Lower lobe of right lung (tissue), 2 donors: ENCODE results near the gene POLR2M. TPM values are rescaled to one million over a fixed set of nuclear protein-coding genes. Genes with fewer than 3 reads are reported as not detected.
A peak's percentile ranks its signal among the peaks of the same experiment; 100 is the strongest.

Source experiments
- ATAC-seq, 2 donors: fragments of 200-7000 bp; cut with Tn5 transposase; one replicate each; pipeline ENCODE4 v1.9.1; 2020 to 2022; ENCODE audit warnings: mild to moderate bottlenecking in 2 of 2, moderate library complexity in 2 of 2
- DNase-seq: peaks from one replicate; pipeline ENCODE4 v3.0.0-alpha.2; 2020
- H3K27ac ChIP-seq: fragments of 200-600 bp; one replicate; pipeline ENCODE4 v1.8.0; 2022
- H3K27me3 ChIP-seq: fragments of 200-600 bp; one replicate; pipeline ENCODE4 v1.8.0; 2022; ENCODE audit warnings: low read depth
- H3K36me3 ChIP-seq: fragments of 200-600 bp; one replicate; pipeline ENCODE4 v1.8.0; 2022; ENCODE audit warnings: mild to moderate bottlenecking
- H3K4me1 ChIP-seq: fragments of 200-600 bp; one replicate; pipeline ENCODE4 v1.8.0; 2022
- H3K4me3 ChIP-seq: fragments of 200-600 bp; one replicate; pipeline ENCODE4 v1.8.0; 2022; ENCODE audit warnings: mild to moderate bottlenecking
- H3K9me3 ChIP-seq: fragments of 200-600 bp; one replicate; pipeline ENCODE4 v1.8.0; 2022
- intact Hi-C: fragments of 100-400 bp; cut with DNase I; formaldehyde crosslinking; loops from one replicate; pipeline ENCODE4 v1.11.0; 2022
- total RNA-seq: library from RNA; stranded (reverse); fragmentation: NEBNext Ultra II Directional; extraction: Animal tissue kit (Norgen Biotek cat#: 25700); gene quantifications from one replicate; pipeline ENCODE4 v1.2.1, GENCODE V29; 2021
- TF ChIP-seq, protein P1 (sequence below): fragments of 200-600 bp; IDR thresholded peaks from one replicate; pipeline ENCODE4 v1.8.0; 2022; ENCODE audit warnings: antibody characterized with exemption, mild to moderate bottlenecking
- donor health status: DM: no; HTN: yes; CAD: no; lungs with severe emphysema.

The POLR2M gene
- total RNA-seq, 1 donor from 2014 or later: 58.3 TPM

DNA sequence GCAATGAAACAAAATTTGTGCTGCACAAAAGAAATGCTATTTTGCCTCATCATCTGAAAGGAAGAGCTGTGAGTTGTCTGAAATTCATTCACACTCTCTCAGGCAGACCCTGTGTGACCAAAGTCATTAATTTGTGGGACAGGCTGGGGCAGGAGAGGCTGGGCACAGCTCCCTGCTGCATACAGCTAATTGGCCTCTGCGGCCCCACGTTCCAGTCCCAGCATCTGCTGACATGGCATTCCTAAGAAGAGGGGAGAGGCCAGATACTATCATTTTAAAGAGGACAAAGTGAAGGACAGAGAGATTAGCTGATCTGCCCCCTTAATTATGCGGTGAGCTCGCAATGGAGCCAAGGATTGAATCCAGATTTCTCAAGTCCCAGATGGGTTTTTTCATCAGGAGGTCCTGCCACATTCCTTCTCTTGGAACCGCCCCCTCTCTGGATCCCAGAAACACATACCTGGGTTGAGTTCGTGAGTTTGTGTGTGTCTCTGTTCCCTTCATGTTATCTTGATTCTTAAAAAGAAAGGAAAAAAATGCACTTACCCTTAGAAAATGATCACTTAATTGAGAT is 25.1 kb downstream of the POLR2M start:
- Histone ChIP-seq H3K27me3 (no peaks in the 10 kb centered on the region), H3K9me3 (no peaks in the 10 kb centered on the region), H3K4me1 (peaks cover 6% of the 10 kb centered on the region), H3K36me3 (no peaks in the 10 kb centered on the region), H3K4me3 (no peak overlapping the region), H3K27ac (no peak overlapping the region)
- intact Hi-C loops: no loop called here
- DNase-seq (no peak), ATAC-seq (peak in 1 of 2 donors; percentile 39)
- TF ChIP-seq, protein P1, sequence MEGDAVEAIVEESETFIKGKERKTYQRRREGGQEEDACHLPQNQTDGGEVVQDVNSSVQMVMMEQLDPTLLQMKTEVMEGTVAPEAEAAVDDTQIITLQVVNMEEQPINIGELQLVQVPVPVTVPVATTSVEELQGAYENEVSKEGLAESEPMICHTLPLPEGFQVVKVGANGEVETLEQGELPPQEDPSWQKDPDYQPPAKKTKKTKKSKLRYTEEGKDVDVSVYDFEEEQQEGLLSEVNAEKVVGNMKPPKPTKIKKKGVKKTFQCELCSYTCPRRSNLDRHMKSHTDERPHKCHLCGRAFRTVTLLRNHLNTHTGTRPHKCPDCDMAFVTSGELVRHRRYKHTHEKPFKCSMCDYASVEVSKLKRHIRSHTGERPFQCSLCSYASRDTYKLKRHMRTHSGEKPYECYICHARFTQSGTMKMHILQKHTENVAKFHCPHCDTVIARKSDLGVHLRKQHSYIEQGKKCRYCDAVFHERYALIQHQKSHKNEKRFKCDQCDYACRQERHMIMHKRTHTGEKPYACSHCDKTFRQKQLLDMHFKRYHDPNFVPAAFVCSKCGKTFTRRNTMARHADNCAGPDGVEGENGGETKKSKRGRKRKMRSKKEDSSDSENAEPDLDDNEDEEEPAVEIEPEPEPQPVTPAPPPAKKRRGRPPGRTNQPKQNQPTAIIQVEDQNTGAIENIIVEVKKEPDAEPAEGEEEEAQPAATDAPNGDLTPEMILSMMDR: no peak

DNA sequence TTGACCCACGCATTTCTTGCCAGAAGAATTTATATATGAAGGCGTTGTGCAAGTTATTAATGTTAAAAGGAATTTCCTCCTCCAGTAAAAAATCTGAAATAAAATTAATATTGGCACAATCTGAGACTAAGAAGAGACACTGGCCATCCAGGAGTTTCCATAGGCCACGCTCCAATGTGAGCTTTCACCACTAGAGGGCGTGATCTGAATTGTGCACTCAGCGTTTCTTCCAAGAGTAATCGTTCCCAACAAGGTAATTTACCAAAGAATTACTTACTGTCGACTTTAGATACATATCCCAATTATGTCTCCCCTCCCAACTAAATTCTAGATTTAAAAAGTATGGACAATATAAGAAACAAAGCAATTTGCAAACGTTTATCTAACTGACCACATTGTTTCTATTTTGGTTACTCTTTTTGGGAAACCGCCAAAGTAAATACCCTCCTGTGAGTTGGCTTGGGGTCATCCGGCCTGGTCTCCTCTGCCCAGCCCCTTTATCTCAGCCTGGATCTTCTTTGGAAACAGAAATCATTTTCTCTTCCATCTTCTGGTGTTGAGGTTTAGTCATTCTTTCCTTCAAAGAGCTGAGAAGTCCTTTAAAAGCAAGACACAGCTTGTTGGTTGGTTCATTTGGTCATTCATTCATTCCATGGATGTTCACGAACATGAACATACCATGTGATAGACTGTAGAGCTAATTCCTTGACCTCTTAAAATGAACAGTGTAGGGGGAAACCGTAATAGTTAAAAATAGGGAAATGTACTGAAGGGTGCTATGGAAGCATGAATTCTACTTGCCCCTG is 26.2 kb downstream of the POLR2M start:
- TF ChIP-seq, protein P1: peak; percentile 92
- DNase-seq (no peak), ATAC-seq (peak; percentile 72 to 77)
- H3K36me3 ChIP-seq: no peaks in the 10 kb centered on the region
- peaks cover 6% of the 10 kb centered on the region for H3K4me1 ChIP-seq
- no peak overlapping the region for H3K4me3 ChIP-seq
- H3K27me3 ChIP-seq: no peaks in the 10 kb centered on the region
- H3K9me3 ChIP-seq: no peaks in the 10 kb centered on the region
- no peak overlapping the region for H3K27ac ChIP-seq
- intact Hi-C loops: no loop called here

DNA sequence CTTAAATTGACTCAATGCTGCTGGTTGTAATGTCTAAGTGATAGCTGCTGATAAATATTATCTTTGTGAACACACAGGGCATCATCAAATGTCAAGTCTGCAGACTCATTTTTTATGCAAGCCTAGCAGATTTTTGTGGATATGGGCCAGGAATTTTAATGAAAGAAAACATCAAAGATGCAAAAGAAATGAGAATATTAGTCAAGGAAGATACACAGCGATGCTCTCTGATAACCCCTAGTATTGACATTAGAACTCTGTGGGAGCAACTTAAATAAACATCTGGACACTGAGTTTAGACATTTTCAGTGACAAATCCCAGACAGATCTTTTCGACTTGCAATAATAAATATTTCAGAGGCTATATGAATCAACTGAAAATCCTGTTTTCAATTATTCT is 28.3 kb downstream of the POLR2M start:
- no peaks in the 10 kb centered on the region for H3K27me3 ChIP-seq
- no peak for ATAC-seq
- H3K4me3 ChIP-seq: no peak overlapping the region
- TF ChIP-seq, protein P1: no peak
- no peak for DNase-seq
- H3K27ac ChIP-seq: no peak overlapping the region
- no peaks in the 10 kb centered on the region for H3K36me3 ChIP-seq
- H3K9me3 ChIP-seq: no peaks in the 10 kb centered on the region
- intact Hi-C loops: no loop called here
- H3K4me1 ChIP-seq: peaks cover 6% of the 10 kb centered on the region

DNA sequence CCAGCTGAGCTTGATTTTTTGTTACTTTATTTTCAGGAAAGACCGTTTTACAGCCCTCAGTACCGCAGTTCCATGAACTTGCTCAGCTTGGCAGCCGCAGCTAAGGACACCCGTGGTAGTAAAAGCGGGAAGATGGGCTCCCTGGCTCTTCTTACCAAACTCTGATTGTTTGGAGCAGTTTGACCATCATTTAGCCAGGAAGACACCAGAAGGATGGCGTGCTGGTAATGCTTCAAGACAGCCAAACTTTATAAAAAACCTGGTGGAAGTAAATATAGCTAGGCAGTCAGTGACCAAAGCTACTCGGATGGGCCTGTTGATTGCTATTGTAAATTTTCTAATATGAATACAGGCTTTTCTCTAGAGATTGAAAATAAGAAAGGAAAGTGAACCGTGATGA is 28.9 kb downstream of the POLR2M start:
- Histone ChIP-seq H3K27ac (no peak overlapping the region), H3K4me1 (peaks cover 6% of the 10 kb centered on the region), H3K27me3 (no peaks in the 10 kb centered on the region), H3K36me3 (no peaks in the 10 kb centered on the region), H3K9me3 (no peaks in the 10 kb centered on the region), H3K4me3 (no peak overlapping the region)
- DNase-seq (no peak), ATAC-seq (no peak)
- intact Hi-C loops: no loop called here
- TF ChIP-seq, protein P1: no peak

DNA sequence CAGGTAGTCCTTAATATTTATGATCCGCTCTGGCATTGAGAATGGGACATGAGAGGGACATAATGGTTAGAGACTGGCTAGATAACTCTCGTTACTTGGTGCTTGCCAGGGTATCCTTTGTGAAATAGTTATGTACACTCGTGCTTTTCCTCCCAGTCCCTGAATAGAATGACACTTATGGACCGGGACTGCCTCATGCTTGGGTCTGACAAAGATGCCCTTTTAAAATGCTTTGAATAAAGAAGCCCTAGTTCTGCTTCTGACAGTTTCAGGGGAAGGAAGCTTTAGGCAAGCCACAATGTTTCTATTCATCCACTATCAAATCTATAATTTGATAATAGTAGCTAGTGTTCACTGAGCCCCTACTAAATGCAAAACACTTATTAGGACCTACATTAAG is 29.4 kb downstream of the POLR2M start:
- Histone ChIP-seq H3K9me3 (no peaks in the 10 kb centered on the region), H3K4me3 (no peak overlapping the region), H3K36me3 (no peaks in the 10 kb centered on the region), H3K27ac (no peak overlapping the region), H3K4me1 (peaks cover 6% of the 10 kb centered on the region), H3K27me3 (no peaks in the 10 kb centered on the region)
- ATAC-seq (no peak), DNase-seq (no peak)
- intact Hi-C loops: no loop called here
- TF ChIP-seq, protein P1: no peak
